Cardiac muscle cell (in vitro differentiated cells and primary cell): Measurements from ENCODE around the gene RPRD1A. TPM values are rescaled to one million over a fixed set of nuclear protein-coding genes. Genes with fewer than 3 reads are reported as not detected.

ENCODE experiments used
- DNase-seq, 2 donors: peaks; one replicate each; pipeline versions ENCODE4 v3.0.0 to v3.0.0-alpha.2; 2010 to 2017; ENCODE audit warnings: low read depth in 1 of 2, low spot score in 1 of 2
- H3K27ac ChIP-seq: fragments of 200-600 bp; sonication (generic); 2 replicates; pipeline ENCODE4 v1.5.1; 2016
- H3K27me3 ChIP-seq: fragments of 200-600 bp; sonication (generic); 2 replicates; pipeline ENCODE4 v1.6.0; 2016; ENCODE audit warnings: control low read depth
- H3K36me3 ChIP-seq: fragments of 200-600 bp; sonication (generic); 2 replicates; pipeline ENCODE4 v1.5.1; 2016; ENCODE audit warnings: control low read depth
- H3K4me1 ChIP-seq: fragments of 200-600 bp; sonication (generic); 2 replicates; pipeline ENCODE4 v1.8.1; 2017; ENCODE audit warnings: low read depth, mild to moderate bottlenecking, mixed run types
- H3K4me3 ChIP-seq: fragments of 200-600 bp; sonication (generic); 2 replicates; pipeline ENCODE4 v1.5.1; 2016; ENCODE audit warnings: mild to moderate bottlenecking
- H3K9me3 ChIP-seq: fragments of 200-600 bp; sonication (generic); 2 replicates; pipeline ENCODE4 v1.5.1; 2017; ENCODE audit warnings: low read depth, mild to moderate bottlenecking, control low read depth
- polyA plus RNA-seq: library from polyadenylated mRNA; unstranded; fragments of >200 nt; fragmentation: Nextera tagmentation; extraction: Ambion mirVana; gene quantifications from 2 replicates; pipeline ENCODE4 v1.2.1, GENCODE V29; 2016
- total RNA-seq: library from RNA; depleted of rRNA; stranded (reverse); fragments of >200 nt; gene quantifications from 2 replicates; pipeline ENCODE4 v1.2.3, GENCODE V29; 2016
- TF ChIP-seq, protein P1 (sequence below): IDR thresholded peaks from 2 replicates; pipeline ENCODE4 v1.5.1; 2012; ENCODE audit warnings: low read depth, mild to moderate bottlenecking, low read length

The RPRD1A gene
- total and polyA plus RNA-seq, 2 experiments from 2014 or later, result 29.5 to 89.3 TPM

GRCh38 chr18:36064027-36064808, 3.1 kb downstream of the RPRD1A start:
- TF ChIP-seq, protein P1, sequence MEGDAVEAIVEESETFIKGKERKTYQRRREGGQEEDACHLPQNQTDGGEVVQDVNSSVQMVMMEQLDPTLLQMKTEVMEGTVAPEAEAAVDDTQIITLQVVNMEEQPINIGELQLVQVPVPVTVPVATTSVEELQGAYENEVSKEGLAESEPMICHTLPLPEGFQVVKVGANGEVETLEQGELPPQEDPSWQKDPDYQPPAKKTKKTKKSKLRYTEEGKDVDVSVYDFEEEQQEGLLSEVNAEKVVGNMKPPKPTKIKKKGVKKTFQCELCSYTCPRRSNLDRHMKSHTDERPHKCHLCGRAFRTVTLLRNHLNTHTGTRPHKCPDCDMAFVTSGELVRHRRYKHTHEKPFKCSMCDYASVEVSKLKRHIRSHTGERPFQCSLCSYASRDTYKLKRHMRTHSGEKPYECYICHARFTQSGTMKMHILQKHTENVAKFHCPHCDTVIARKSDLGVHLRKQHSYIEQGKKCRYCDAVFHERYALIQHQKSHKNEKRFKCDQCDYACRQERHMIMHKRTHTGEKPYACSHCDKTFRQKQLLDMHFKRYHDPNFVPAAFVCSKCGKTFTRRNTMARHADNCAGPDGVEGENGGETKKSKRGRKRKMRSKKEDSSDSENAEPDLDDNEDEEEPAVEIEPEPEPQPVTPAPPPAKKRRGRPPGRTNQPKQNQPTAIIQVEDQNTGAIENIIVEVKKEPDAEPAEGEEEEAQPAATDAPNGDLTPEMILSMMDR, result no peak
- Histone ChIP-seq H3K9me3 (no peaks in the 10 kb centered on the region), H3K27me3 (no peaks in the 10 kb centered on the region), H3K36me3 (no peaks in the 10 kb centered on the region), H3K27ac (no peak overlapping the region), H3K4me1 (peaks cover 21% of the 10 kb centered on the region), H3K4me3 (no peak overlapping the region)
- no peak for DNase-seq

- DNase-seq, result no peak
- Histone ChIP-seq H3K4me3 (no peak overlapping the region), H3K9me3 (no peaks in the 10 kb centered on the region), H3K27me3 (no peaks in the 10 kb centered on the region), H3K36me3 (no peaks in the 10 kb centered on the region), H3K27ac (no peak overlapping the region), H3K4me1 (peaks cover 10% of the 10 kb centered on the region)
- TF ChIP-seq, protein P1, result no peak
These were observed 8.7 kb downstream of the RPRD1A start for GRCh38 chr18:36058674-36059073.

DNA sequence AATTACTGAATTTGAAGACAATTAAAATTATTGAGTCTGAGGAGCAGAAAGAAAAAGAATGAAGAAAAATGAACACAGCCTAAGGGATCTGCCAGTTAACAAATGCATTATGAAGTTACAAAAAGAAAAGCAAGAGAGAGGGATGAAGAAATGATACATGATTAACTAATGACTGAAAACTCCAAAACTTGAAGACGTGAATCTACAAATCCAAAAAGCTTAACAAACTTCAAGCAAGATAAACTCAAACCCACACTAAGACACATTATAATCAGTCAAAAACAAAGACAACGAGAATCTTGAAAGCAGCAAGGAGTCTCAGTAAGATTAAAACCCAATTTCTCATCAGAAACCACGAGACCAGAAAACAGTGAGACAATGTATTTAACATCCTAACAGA, 15.6 kb downstream of the RPRD1A start:
- no peaks in the 10 kb centered on the region for H3K36me3 ChIP-seq
- H3K27me3 ChIP-seq, result no peaks in the 10 kb centered on the region
- H3K27ac ChIP-seq, result no peak overlapping the region
- no peaks in the 10 kb centered on the region for H3K4me1 ChIP-seq
- no peak overlapping the region for H3K4me3 ChIP-seq
- no peaks in the 10 kb centered on the region for H3K9me3 ChIP-seq
- TF ChIP-seq, protein P1, result no peak
- no peak for DNase-seq

GRCh38 chr18:36050479-36050878, 16.9 kb downstream of the RPRD1A start:
- no peak for DNase-seq
- Histone ChIP-seq H3K36me3 (no peaks in the 10 kb centered on the region), H3K4me3 (no peak overlapping the region), H3K4me1 (no peaks in the 10 kb centered on the region), H3K9me3 (no peaks in the 10 kb centered on the region), H3K27me3 (no peaks in the 10 kb centered on the region), H3K27ac (no peak overlapping the region)
- TF ChIP-seq, protein P1, result no peak

- no peaks in the 10 kb centered on the region for H3K27me3 ChIP-seq
- no peak for DNase-seq
- no peak overlapping the region for H3K4me3 ChIP-seq
- H3K27ac ChIP-seq, result no peak overlapping the region
- no peaks in the 10 kb centered on the region for H3K9me3 ChIP-seq
- TF ChIP-seq, protein P1, result no peak
- H3K36me3 ChIP-seq, result no peaks in the 10 kb centered on the region
- no peaks in the 10 kb centered on the region for H3K4me1 ChIP-seq
These were observed 19.8 kb downstream of the RPRD1A start for GRCh38 chr18:36047521-36047920.
